NCI-H446 (cell line): ENCODE data around the gene TRABD2B.
A peak's percentile ranks its signal among the peaks of the same experiment; 100 is the strongest.

Source experiments
- DNase-seq, 2 experiments: peaks; one replicate each; lab custom pipeline; 2025; lab: John Stamatoyannopoulos, UW

TRABD2B gene

GRCh38 chr1:48021792-48022191 is 24.6 kb upstream of the TRABD2B start:
- no peak for DNase-seq

GRCh38 chr1:48019714-48020315 is 22.6 kb upstream of the TRABD2B start:
- peak in 1 of 2 experiments; percentile 44 for DNase-seq

GRCh38 chr1:48018799-48019198 is 21.6 kb upstream of the TRABD2B start:
- no peak for DNase-seq

GRCh38 chr1:48017716-48018115 is 20.5 kb upstream of the TRABD2B start:
- DNase-seq: no peak

GRCh38 chr1:48016515-48016914 is 19.3 kb upstream of the TRABD2B start:
- no peak for DNase-seq

- DNase-seq: no peak
Measured at GRCh38 chr1:48013270-48013669, 16.1 kb upstream of the TRABD2B start.

GRCh38 chr1:48007047-48007446 is 9.9 kb upstream of the TRABD2B start:
- DNase-seq: no peak

GRCh38 chr1:48006264-48006663 is 9.1 kb upstream of the TRABD2B start:
- no peak for DNase-seq

GRCh38 chr1:48005253-48006117 is 8.3 kb upstream of the TRABD2B start:
- DNase-seq: no peak

- no peak for DNase-seq
Measured at GRCh38 chr1:48003741-48004531, 6.8 kb upstream of the TRABD2B start.

GRCh38 chr1:48002142-48002541 is 5.0 kb upstream of the TRABD2B start:
- no peak for DNase-seq

- no peak for DNase-seq
Measured at GRCh38 chr1:48001696-48002095, 4.5 kb upstream of the TRABD2B start.

- DNase-seq: no peak
Measured at GRCh38 chr1:48000883-48001282, 3.7 kb upstream of the TRABD2B start.

GRCh38 chr1:47999097-47999496 is 1.9 kb upstream of the TRABD2B start:
- DNase-seq: no peak

- no peak for DNase-seq
Measured at GRCh38 chr1:47998396-47998990, 1.3 kb upstream of the TRABD2B start.

- DNase-seq: no peak
Measured at GRCh38 chr1:47996406-47997226, 569 bp downstream of the TRABD2B start.

GRCh38 chr1:47996060-47996405 is 1.2 kb downstream of the TRABD2B start:
- no peak for DNase-seq

- DNase-seq: no peak
Measured at GRCh38 chr1:47995306-47996050, 1.7 kb downstream of the TRABD2B start.

GRCh38 chr1:47993881-47994625 is 3.1 kb downstream of the TRABD2B start:
- no peak for DNase-seq

GRCh38 chr1:47993416-47993740 is 3.8 kb downstream of the TRABD2B start:
- DNase-seq: no peak
